Measurements from ENCODE around the gene NOVA2.
A peak's percentile ranks its signal among the peaks of the same experiment; 100 is the strongest.

NOVA2 gene, protein sequence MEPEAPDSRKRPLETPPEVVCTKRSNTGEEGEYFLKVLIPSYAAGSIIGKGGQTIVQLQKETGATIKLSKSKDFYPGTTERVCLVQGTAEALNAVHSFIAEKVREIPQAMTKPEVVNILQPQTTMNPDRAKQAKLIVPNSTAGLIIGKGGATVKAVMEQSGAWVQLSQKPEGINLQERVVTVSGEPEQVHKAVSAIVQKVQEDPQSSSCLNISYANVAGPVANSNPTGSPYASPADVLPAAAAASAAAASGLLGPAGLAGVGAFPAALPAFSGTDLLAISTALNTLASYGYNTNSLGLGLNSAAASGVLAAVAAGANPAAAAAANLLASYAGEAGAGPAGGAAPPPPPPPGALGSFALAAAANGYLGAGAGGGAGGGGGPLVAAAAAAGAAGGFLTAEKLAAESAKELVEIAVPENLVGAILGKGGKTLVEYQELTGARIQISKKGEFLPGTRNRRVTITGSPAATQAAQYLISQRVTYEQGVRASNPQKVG

DNA sequence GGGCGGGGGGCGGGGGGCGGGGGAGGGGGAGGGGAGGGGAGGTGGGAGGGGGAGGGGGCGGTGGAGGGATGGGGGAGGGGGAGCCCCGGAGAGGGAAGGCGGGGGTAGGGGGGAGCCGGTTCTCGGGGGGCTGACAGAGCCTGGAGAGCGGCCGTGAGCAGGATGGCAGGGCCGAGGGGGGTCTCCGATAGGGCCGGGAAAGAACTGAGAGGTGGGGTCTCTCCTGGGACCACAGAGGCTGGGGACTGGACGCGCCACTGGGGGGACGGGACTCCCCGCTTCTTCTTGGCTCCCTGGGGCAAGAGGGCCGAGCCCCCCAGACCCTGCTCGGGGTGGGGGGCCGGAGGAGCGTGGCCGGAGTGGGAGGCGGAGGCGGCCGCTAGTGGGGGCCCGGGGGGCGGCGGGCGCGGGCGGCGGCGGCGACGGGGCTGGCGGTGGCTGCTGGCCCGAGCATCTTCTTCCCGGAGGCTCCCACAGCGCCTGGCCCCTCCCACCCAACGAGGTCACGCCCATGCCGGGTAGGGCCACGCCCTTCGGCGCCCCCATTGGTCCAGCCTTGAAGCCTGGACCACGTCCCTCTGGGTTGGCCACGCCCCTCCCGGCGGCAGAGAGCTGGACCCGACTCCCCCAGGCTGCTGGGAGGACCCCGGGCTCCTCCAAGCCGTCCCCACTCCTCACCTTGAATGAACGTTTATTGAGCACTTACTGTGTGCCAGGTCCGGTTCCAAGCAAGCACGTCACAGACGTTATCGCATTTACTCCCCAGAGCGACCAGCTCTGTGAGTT, at the start of gene NOVA2:
Gene NOVA2, minus strand, starts transcription at position 313 of the 786 bp plus-strand sequence. CDS start 514 bp downstream, outside the sequence.
- no peak for DNase-seq (ENCODE audit: low read depth, low spot score)

DNA sequence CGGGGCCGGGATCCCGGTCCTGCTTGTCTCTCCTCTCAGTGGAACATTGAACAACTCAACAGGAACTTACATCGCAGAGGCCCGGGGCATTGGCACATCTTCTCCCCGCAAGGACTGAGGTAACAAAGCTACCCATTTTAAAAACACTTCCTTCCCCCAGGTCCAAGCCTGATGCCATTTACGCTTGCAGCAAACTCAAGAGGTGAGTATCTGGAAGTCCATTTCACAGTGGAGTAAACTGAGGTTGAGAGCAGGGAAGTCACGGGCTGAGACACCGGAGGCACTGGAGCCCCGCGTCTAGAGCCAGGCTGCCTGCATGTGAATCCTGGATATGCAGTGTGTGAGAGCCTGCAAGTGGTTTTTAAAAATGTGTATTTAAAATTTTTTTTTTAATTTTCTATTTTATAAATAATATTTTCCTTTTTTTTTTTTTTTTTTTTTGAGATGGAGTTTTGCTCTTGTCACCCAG, 49.7 kb upstream of the NOVA2 start:
- DNase-seq (ENCODE audit: low read depth, low spot score), result no peak

DNA sequence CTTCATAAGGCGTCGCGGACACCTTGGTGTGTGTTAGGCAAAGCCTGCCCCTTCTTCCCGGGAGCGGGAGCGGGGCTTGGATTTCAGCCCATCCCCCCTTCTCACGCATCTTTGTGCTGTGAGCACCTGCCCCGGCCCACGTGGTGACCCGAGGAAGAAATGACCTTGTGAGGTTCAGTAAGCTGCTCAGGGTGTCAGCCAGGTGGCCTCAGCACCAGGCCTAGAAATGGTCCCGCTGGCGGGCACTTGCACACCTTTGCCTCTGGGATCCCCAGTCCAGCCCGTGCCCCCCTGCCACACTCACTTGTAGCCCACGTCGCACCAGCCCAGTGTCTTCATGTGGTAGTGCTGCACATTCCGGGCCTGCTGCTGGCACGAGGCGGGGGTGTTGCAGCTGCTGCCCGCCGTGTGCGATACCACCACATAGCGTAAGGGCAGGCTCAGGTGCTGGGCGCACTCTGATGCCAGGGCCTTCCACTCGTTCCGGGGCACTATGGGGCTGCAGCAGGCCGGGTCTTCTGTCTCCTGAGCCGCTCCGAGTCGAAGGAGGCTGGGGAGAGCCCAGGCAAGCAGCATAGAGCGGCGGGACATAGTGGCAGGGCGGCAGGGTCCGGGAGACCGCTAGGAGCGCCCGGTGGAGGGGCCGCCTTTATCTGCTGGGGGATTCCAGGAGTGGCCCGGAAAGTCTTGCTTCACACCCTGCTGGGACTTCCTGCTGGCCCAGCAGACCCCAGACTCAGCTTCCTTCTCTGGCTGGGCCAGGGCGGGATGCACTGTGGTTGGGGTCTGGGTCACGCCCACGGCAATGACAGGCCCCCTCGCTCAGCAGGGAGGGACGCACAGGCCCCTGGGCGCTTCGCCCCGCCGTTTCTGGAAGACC, 49.0 kb upstream of the NOVA2 start, which contains the start of gene PGLYRP1:
Gene PGLYRP1, minus strand, starts transcription at position 623 of the 880 bp plus-strand sequence. Its CDS starts 32 bp downstream, at position 591.
- no peak for DNase-seq (ENCODE audit: low read depth, low spot score)

DNA sequence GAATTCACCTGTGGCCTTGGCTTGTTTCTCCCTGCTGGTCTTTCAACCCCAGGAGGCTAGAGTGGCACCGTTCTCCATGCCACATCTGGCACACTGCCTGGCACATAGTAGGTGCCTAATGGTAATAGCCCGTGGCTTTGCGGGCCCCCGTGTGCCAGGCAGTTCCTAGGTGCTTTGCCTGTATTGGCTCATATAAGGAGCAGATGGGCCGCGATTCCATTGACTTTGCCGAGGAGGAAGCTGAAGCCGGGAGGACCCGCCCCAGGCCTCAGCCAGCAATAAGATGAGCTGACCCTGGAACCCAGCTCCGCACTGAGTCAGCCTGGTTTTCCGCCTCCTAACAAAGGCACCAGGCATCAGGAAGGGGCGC, 48.4 kb upstream of the NOVA2 start:
- DNase-seq (ENCODE audit: low read depth, low spot score), result no peak

DNA sequence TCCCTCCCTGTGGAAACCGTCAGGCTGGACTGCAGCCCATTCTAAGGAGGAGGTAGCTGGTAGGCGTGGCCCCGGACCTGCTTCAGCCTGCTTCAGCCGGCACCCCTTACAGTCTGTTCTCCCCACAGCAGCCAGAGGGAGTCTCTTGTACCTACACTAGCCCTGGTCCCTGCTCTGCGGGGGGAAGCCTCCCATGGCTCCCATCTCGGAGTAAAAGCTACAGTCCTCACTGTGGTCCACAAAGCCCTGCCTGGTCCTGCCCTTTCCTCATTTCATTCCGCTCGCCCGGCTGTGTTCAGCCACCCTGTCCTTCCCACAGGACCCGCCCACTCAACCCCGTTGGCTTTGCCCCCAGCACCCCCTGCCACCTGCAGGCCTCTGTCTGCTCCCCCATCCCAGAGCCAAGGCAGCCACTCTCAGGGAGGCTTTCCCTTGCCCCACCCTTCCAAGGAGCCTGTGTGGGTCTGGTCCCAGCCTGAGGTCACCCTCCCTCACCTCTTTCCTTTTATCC, 47.9 kb upstream of the NOVA2 start:
- no peak for DNase-seq (ENCODE audit: low read depth, low spot score)

DNA sequence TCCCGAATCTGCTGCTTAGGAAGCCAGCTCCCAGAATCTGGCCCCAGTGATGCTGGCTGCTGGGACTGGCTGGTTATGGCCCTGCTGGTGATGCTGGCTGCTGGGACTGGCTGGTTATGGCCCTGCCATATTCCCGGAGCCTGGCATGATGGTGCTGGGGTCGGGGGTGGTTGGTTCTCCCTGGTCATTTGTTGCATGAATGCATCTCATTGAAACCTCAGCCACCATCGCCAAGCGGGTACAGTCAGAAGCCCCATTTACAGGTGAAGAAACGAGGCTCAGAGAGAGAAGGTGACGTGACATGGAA, 47.1 kb upstream of the NOVA2 start:
- no peak for DNase-seq (ENCODE audit: low read depth, low spot score)

DNA sequence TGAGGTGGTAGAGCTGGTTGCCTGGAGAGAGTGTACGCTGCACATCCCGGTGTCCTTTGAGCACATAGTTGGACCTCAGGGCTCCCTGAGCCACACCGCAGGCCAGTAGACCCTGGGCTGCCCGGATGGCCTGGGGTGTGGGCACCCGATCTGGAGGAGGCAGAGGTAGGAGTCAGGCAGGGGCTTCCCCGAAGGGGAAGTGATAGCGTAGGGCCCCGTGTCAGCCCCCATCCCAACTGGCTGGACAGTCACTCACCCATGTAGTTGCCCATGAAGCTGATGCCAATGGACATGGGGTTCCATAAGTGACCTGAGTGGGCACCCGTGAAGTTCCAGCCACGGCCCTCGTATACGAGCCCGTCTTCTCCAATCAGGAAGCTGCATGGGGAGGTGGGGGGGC, 45.6 kb upstream of the NOVA2 start:
- DNase-seq (ENCODE audit: low read depth, low spot score), result no peak

DNA sequence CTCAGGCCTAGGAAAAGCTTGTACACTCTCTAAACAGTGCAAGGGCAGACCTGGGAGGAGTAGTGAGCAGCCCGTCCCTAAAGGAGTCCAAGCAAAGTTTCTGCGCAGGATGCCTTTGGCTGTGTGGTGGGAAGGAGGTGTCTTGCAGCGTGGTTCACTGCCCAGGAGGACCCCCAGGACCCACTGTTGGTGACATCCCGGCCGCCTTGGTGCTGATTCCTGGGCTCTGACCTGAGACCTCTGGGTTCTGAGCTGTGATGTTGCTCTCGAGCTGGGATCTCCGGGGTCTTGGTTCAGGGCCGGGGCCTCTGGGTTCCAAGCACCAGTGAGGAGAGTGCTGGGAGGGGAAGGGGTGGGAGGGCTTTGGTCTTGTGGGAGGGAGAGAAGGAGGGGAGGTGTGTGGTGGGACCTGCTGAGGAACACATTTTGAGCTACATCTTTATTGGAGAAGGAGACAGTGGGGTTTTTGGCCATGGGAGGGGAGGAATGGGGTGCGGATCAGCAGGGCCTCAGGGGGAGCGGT, 45.1 kb upstream of the NOVA2 start:
- no peak for DNase-seq (ENCODE audit: low read depth, low spot score)

DNA sequence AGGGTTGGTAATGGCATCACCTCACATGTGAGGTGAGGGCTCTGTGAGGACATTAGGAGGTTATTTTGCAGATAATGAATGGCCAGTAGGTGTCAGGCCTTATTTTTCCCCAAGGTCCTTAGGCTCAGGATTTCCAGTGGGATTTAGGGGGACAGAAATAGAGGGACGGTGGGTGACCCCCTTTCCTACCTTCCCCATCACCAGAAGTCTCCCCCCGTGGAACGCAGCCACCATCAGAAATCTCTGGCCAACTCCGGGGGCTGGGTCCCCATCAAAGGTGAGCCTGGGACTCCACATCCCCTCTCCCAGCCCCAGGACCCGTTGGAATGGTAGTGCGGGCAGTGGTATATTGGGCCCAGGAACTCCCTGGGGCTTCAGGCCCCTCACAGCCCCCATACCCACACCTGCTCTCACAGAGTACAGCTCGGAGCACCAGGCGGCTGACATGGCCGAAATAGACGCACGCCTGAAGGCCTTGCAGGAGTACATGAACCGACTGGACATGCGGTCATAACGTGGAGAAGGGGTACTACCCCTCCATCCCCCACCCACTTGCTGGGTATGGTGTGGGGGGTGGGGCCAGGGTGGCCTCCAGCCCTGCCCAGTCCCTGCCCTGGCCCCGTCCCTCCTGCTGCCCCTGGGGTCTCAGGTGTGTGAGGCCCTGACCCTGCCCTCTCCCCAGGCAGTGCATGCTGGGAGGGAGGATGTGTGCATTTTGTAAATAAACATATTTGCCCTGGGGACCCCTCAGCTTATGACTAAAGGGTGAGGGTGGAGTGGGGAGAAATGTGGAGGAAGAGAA, 44.4 kb upstream of the NOVA2 start:
- DNase-seq (ENCODE audit: low read depth, low spot score), result no peak

DNA sequence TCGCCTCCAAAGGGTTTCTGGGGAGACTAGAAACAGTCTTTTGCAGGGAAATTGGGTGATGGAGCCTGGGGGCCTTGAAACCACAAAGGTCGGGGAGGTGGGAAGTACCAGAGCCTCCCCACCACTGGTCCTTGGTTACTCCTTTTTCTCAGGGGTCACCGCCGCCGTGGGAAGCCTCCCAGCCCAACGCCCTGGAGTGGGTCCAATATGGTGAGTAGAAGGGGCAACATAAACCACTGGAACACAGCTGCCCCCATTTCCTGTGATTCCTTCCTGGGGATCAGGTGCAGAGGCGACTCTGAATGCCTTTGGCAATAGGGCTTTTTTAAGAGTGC, 43.4 kb upstream of the NOVA2 start:
- no peak for DNase-seq (ENCODE audit: low read depth, low spot score)

DNA sequence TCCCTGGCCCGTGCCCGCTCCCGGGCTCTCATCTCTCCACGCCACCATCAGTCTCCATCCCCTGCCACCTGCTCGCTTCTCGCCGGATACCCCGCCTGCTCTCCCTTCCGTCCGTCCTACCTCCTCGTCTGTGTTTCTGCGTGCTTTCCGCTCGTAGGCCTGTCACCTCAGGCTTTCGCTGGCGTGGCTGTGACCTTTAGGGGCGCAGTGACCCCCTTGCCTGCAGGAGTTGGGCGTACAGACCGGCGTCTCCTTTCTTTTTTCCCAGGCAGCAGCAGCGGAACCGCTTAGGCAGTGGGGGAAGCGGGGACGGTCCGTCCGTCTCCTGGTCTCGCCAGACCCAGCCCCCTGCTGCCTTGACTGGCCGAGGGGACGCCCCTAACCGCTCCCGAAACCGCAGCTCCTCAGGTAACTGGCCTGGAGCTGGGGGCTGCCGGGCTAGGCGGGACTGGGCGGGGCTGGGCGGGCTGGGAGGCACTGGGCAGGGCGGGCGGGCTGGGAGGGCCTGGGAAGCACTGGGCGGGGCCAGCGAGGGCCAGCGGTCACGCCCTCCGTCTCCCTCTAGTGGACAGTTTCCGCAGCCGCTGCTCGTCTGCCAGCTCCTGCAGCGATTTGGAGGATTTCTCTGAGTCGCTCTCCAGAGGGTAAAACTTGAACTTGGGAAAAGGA, 42.9 kb upstream of the NOVA2 start:
- peak; percentile 65 for DNase-seq (ENCODE audit: low read depth, low spot score)

DNA sequence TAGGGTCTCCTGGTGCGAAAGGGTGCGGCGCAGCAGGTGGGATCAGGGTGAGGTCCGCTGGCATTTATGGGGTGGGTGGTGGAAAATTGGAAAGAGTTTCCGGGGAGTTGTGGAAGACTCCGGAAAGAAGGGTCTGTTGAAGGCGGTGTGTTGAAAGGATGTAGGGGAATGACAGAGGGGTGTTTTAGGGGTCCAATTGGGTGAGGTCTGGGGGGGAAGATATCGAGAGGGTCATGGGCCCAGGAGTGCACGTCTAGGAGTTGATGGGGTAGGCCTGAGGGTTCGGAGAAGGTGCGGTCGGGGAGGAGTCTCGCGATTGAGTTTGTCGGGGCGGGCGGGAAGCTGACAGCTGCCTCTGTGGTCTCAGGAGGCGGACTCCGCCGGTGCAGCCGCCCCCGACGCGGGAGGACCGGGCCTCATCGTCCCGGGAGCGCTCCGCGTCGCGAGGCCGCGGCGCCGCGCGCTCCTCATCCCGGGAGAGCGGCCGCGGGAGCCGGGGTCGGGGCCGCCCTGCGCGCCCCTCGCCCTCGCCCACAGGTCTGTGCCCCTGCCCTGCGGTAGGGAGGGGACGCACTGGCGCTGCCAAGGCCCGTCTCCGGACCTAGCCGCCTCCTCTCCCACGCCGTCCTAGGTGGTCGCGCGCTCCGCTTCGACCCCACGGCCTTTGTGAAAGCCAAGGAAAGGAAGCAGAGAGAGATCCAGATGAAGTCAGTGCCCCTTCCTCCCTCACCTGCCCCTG, 42.2 kb upstream of the NOVA2 start:
- DNase-seq (ENCODE audit: low read depth, low spot score), result no peak

DNA sequence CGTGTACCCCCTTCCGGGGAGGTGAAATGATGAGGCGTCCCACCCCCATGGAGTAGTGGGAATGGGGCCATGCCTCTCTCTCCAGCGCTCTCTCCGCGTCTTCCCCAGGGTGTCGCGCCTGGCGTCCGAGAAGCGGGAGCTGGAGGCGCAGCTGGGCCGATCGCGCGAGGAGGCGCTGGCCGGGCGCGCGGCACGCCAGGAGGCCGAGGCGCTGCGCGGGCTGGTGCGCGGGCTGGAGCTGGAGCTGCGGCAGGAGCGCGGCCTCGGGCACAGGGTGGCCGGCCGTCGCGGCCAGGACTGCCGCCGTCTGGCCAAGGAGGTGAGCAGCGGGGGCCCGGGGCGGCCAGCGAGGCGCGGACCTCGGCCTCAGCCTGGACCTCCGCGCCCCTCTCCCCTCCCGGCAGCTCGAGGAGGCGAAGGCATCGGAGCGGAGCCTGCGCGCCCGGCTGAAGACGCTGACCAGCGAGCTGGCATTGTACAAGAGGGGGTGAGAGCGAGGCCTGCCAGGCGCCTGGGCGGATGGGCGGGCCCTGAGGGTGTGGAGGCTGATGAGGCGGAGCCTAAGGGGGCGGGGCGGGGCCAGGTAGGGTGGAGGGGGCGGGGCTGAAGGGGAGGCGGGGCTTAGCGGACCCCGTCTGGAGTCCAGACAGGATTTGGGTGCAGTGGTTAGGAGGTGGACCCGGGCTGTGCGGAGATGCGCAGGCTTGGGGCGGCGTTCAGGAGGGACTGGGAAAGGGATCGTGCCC, 41.4 kb upstream of the NOVA2 start:
- peak; percentile 29 for DNase-seq (ENCODE audit: low read depth, low spot score)

DNA sequence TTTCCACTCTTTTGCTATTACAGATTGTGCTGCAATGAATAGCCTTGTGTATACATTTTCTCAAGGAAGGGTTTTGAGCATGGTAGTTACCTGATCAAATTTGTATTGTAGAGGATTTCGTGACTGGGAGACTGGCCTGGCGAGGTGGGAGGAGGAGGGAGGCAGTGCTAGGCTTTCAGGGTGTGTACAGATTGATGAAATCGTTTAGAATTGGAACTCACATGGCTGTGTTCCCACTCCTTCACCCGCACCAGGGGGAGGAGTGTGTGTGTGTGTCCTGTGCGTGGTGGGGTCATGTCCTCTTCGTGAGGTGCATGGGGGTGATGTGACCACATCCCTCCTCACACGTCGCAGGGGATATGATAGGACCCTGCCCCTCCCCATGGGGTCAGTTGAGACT, 40.9 kb upstream of the NOVA2 start:
- no peak for DNase-seq (ENCODE audit: low read depth, low spot score)

DNA sequence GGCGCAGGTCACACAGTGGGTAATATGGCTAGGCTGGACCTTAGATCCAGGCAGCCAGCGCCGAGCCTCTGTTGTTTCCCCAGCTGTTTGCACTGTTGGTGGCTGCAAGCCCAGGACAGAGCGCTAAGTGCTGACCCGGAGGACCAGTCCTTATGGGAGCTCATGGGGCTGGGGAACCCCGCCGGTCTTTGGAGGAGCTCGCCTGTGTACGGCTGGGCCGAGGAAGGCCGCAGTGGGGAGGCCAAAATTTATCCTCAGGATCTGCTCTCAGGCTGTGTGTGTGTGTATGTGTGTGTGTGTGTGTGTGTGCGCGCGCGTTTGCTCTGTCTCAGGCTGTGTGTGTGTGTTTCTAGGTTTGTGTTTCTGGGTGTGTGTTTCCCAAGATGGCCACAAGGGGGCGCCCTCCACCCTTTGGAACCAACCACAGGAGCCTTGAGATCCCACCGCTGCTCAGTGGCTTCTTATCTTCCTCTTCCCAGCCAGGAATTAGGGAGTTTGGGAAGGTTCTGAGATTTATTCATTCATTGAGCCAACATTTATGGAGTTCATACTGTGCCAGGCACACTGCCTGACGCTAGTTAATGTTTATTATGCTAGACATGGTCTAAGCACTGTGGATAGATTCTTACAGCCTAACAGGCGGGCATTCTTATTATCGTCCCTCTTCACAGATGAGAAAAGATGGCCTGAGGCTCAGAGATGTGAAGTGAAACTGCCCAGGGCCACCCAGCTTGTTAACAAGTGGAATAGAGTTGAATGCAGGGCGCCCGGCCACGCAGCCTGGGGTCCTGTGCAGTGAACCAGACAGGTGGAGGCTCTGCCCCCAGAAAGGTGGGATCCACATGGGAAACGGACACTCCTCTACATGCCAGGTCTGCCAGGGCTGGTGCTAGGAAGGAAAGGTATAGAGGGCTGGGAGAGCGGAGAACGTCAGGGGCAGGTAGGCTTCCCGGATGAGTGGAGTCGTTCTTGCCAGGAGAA, 36.2 kb upstream of the NOVA2 start:
- DNase-seq (ENCODE audit: low read depth, low spot score), result peak; percentile 47

DNA sequence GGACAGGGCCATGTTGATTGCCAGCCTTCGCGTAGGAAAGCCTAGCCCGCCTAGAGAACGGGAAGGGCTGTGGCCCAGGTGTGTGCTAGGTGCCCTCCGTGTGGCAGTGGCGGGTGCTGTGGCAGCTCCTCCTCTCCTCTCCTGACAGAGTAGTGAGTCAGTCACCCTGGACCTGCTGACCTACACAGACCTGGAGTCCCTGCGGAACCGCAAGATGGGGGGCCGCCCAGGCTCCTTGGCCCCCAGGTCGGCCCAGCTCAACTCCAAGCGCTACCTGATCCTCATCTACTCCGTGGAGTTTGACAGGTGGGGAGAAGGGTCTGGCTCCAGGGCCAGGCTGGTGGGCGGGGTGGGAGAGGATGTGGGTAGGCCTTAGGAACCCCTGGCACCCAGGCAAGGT, 32.7 kb upstream of the NOVA2 start:
- no peak for DNase-seq (ENCODE audit: low read depth, low spot score)

DNA sequence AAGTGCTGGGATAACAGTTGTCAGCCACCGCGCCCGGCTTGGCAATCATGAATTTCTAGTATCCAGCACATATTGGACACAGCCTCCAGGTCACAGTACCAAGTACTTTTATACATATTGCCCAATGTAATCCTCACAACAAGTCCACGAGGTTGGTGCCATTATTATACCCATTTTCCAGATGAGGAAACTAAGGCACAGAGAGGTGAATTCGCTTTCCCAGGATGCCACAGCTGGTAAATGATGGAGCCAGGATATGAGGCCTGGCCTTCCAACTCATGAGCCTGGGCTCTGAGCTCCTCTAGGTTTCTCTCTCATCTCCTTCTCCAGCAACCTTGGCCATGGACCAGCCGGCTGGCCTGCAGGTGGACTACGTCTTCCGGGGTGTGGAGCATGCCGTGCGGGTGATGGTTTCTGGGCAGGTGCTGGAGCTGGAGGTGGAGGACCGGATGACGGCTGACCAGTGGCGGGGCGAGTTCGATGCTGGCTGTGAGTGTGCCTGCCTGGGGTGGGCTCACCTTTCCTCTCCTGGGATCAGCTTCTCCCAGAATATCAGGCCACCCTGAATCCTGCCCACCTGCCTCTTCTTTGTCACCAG, 29.1 kb upstream of the NOVA2 start:
- no peak for DNase-seq (ENCODE audit: low read depth, low spot score)

Data from activated CD4-positive, CD25-positive, alpha-beta regulatory T cell treated with anti-CD3 and anti-CD28 coated beads, Interleukin-2, amount 50 U/mL, for 16 hours (primary cell).